Right lobe of liver (tissue), 6 donors: Measurements from ENCODE around the gene USP6NL. TPM values are rescaled to one million over a fixed set of nuclear protein-coding genes. Genes with fewer than 3 reads are reported as not detected.
A peak's percentile ranks its signal among the peaks of the same experiment; 100 is the strongest.

Source experiments
- ATAC-seq, 4 donors: fragments of 200-7000 bp; cut with Tn5 transposase; one replicate each; pipeline ENCODE4 v1.9.1; 2020; ENCODE audit warnings: mild to moderate bottlenecking in 4 of 4, moderate library complexity in 4 of 4
- DNase-seq, 3 donors: peaks; one replicate each; pipeline ENCODE4 v3.0.0-alpha.2; 2020
- H3K27ac ChIP-seq, 3 donors: fragments of 200-600 bp; one replicate each; pipeline ENCODE4 v1.8.0; 2022
- H3K27me3 ChIP-seq, 2 donors: fragments of 200-600 bp; one replicate each; pipeline ENCODE4 v1.8.0; 2022
- H3K36me3 ChIP-seq, 4 donors: fragments of 200-600 bp; sonication (generic) in 1 of 4; one replicate each; pipeline versions ENCODE4 v1.5.1 to v1.8.0; 2017 to 2022; ENCODE audit warnings: control low read depth in 1 of 4
- H3K4me1 ChIP-seq, 4 donors: fragments of 200-600 bp; sonication (generic) in 1 of 4; one replicate each; pipeline versions ENCODE4 v1.5.1 to v1.8.0; 2017 to 2022; ENCODE audit warnings: control low read depth in 1 of 4
- H3K4me3 ChIP-seq, 3 donors: fragments of 200-600 bp; one replicate each; pipeline ENCODE4 v1.8.0; 2022
- H3K9me3 ChIP-seq, 4 donors: fragments of 200-600 bp; sonication (generic) in 1 of 4; one replicate each; pipeline versions ENCODE4 v1.5.1 to v1.8.0; 2017 to 2022; ENCODE audit warnings: control low read depth in 1 of 4
- CTCF ChIP-seq, 4 donors: fragments of 200-600 bp in 3 of 4; fragments of 450-650 bp in 1 of 4; IDR thresholded peaks; one replicate each; pipeline versions ENCODE4 v1.5.1 to v1.8.0; 2016 to 2022; ENCODE audit warnings: antibody characterized with exemption in 4 of 4, mild to moderate bottlenecking in 2 of 4
- POLR2A ChIP-seq: fragments of 450-650 bp; IDR thresholded peaks from one replicate; pipeline ENCODE4 v1.6.1; 2017; ENCODE audit warnings: antibody characterized with exemption, mild to moderate bottlenecking
- WGBS: methylation state at CpG from one replicate; pipeline ENCODE4 v1.1.6; 2018; ENCODE audit warnings: low coverage, low lambda C conversion rate; ENCODE audit not compliant: insufficient coverage; ENCODE audit errors: missing lambda C conversion rate; 5-methylcytosine and 5-hydroxymethylcytosine counted together
- intact Hi-C, 2 donors: fragments of 100-400 bp; cut with DNase I; formaldehyde crosslinking; loops; one replicate each; pipeline versions ENCODE4 v1.11.2 to v1.14.1; 2022
- total RNA-seq, 6 experiments: library from RNA; depleted of rRNA in 2 of 6; stranded (reverse); fragments of >200 nt in 2 of 6; fragmentation: NEBNext Ultra II Directional in 3 of 6; extraction: Animal tissue kit (Norgen Biotek cat#: 25700) in 3 of 6; gene quantifications; one replicate each; pipeline versions ENCODE4 v1.1.0 to v1.2.4, GENCODE V29; 2016 to 2023
- donor health status: DM: no; HTN: yes; CAD: no.
- donor health status: DM: no; HTN: no; CAD: no.
- donor health status: DM: no; HTN: no; CAD: no.
- donor health status: DM: no; HTN: yes; CAD: no.
- donor health status: DM: no; HTN: yes; CAD: no.

The USP6NL gene
- total RNA-seq, 6 experiments from 2014 or later, result 8.4 to 15.3 (median 11.5) TPM

DNA sequence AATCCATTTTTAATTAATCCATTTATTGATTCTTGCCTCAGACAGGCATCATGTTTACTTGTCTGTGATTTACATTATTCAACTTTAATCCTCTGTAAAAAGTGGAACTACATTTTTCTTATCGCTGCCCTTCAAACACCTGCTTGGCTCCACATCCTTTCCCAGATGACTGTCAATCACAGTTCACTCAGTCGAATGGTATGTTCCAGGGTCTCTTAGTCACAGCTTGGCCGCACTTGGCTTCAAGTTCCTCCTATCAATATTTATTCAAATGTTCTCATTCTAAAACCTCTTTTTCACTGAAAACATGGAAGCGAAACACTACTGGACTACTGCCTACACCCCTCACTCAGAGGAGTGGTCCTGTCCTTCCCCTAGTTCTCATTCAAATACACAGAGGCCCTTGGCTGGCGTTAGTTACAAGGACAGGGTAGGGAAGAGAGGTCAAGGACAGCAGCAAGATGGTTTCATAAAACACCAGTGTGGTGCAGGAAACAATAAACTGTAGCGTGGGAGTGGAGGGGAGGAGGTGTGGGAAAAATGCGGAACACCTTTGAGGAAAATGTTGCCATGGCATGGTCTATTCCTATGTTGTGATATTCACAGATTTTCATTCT lies 143.2 kb downstream of the USP6NL start:
- intact Hi-C loops, result no loop called here

GRCh38 chr10:11465406-11465805 lies 146.0 kb downstream of the USP6NL start:
- 86% methylated on average over 2 of the region's 5 CpGs for WGBS
- intact Hi-C loops, result no loop called here
- Histone ChIP-seq H3K9me3 (no peaks in the 10 kb centered on the region), H3K4me1 (no peaks in the 10 kb centered on the region), H3K4me3 (no peak overlapping the region), H3K27me3 (no peaks in the 10 kb centered on the region), H3K27ac (no peak overlapping the region), H3K36me3 (peaks cover 0 to 37% (median 8%) of the 10 kb centered on the region in 4 donors)
- no peak for TF ChIP-seq CTCF (IDR thresholded peaks at IDR 0.05)
- no peak for TF ChIP-seq POLR2A
- DNase-seq (no peak), ATAC-seq (no peak)

More for the DNA sequence above, 143.2 kb downstream of the USP6NL start:
- Histone ChIP-seq H3K4me3 (no peak overlapping the region), H3K27ac (no peak overlapping the region), H3K9me3 (no peaks in the 10 kb centered on the region), H3K27me3 (no peaks in the 10 kb centered on the region), H3K36me3 (peaks cover 0 to 20% (median under 1%) of the 10 kb centered on the region in 4 donors), H3K4me1 (no peaks in the 10 kb centered on the region)
- WGBS, result 91% methylated on average over 7 of the region's 7 CpGs
- DNase-seq, result no peak
- no peak for TF ChIP-seq POLR2A
- TF ChIP-seq CTCF (IDR thresholded peaks at IDR 0.05), result no peak
- no peak for ATAC-seq

DNA sequence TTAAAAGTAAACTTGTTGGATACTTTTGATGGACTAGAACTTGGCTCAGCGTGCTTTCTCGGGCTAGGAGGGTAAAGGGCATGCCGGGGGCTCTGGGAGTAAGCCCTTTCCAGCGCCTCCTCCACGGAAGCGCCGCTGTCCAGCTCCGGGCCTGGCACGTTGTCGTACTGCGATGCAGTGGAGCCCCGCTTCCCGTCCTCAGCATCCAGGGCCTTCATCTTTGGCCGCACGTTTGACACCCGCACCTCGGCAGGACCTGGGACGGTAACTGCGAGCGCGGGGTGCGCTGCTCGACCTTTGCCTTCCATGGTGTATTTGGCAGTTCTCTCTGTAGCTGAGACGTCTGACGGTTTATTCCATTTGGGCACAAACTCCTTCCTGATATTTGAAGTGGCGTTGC lies 148.3 kb downstream of the USP6NL start:
- Histone ChIP-seq H3K36me3 (peaks cover 0 to 42% (median 8%) of the 10 kb centered on the region in 4 donors), H3K9me3 (no peaks in the 10 kb centered on the region), H3K4me3 (no peak overlapping the region), H3K4me1 (no peaks in the 10 kb centered on the region), H3K27ac (no peak overlapping the region), H3K27me3 (no peaks in the 10 kb centered on the region)
- TF ChIP-seq CTCF (IDR thresholded peaks at IDR 0.05) (no peak), POLR2A (no peak)
- ATAC-seq (peak in 1 of 4 donors; percentile 39), DNase-seq (no peak)
- intact Hi-C loops, result no loop called here
- WGBS, result 95% methylated on average over 11 of the region's 26 CpGs

DNA sequence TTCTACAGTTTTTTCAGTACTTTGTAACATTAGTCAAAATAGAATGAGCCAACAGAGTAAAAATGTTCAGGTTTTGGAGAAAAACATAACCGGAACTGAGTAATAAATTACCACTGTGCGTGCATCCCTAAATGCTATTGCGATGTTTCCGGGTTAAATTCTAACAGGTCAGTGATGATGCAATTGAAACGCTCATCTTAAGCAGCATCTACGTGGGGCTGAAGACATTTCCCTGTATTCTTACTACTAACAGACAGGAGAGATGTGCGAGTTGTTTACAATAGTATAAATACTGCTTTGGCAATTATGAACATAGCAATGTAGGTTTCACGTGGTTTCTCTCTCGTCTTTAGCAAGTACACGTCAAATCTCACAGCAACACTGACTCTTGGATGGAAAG lies 149.4 kb downstream of the USP6NL start:
- ATAC-seq, result no peak
- Histone ChIP-seq H3K27ac (no peak overlapping the region), H3K27me3 (no peaks in the 10 kb centered on the region), H3K4me3 (no peak overlapping the region), H3K9me3 (no peaks in the 10 kb centered on the region), H3K4me1 (no peaks in the 10 kb centered on the region), H3K36me3 (peaks cover 0 to 33% (median 7%) of the 10 kb centered on the region in 4 donors)
- no peak for DNase-seq
- no peak for TF ChIP-seq CTCF (IDR thresholded peaks at IDR 0.05)
- TF ChIP-seq POLR2A, result no peak
- intact Hi-C loops, result no loop called here
- 82% methylated on average over 8 of the region's 10 CpGs for whole genome bisulfite sequencing
